Neural cell (in vitro differentiated cells): ENCODE measurements around the gene CCS.

Experiments used
- EP300 ChIP-seq: fragments of 450-650 bp; conservative IDR thresholded peaks from 2 replicates; pipeline ENCODE4 v1.6.1; 2014; ENCODE audit warnings: antibody characterized with exemption, mild to moderate bottlenecking, moderate library complexity; ENCODE audit not compliant: poor library complexity, severe bottlenecking
- EZH2 ChIP-seq: fragments of 200-600, 300-800 bp; shearing (Covaris generic), sonication (generic); IDR thresholded peaks from 2 replicates; pipeline ENCODE4 v1.6.1; 2014; ENCODE audit warnings: antibody characterized with exemption, low read length, borderline replicate concordance, mild to moderate bottlenecking; ENCODE audit not compliant: insufficient read depth, poor library complexity, severe bottlenecking
- SMC3 ChIP-seq: fragments of 450-650 bp; conservative IDR thresholded peaks from 2 replicates; pipeline ENCODE4 v1.6.1; 2014; ENCODE audit warnings: antibody characterized with exemption, mild to moderate bottlenecking, moderate library complexity; ENCODE audit not compliant: poor library complexity
- TAF1 ChIP-seq: IDR thresholded peaks from 2 replicates; pipeline ENCODE4 v1.6.1; 2012; ENCODE audit warnings: low read depth
- TF ChIP-seq, protein P1 (sequence below): fragments of 450-650 bp; IDR thresholded peaks from 2 replicates; pipeline ENCODE4 v1.5.1; 2014; ENCODE audit warnings: antibody characterized with exemption, mild to moderate bottlenecking, moderate library complexity; ENCODE audit not compliant: poor library complexity, severe bottlenecking

DNA sequence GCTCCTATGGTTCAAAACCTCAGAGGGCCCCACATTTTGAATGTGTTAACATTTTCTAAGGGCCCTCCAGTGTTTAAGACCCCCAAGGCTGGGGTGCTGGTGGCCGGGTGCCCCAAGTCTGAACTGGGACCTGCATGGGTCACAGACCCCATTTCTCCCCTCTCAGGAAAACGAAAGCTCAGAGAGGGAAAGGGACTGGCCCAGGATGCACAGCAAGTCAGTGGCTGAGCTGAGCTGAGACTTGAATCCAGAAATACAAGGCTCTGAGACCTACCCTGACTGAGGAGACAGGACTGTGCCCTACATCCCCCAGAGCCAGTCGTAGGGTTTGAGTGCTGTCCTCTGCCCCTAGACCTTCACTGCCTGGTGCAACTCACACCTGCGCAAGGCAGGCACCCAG is 42.1 kb upstream of the CCS start:
- no peak for TF ChIP-seq EP300
- TF ChIP-seq, protein P1, sequence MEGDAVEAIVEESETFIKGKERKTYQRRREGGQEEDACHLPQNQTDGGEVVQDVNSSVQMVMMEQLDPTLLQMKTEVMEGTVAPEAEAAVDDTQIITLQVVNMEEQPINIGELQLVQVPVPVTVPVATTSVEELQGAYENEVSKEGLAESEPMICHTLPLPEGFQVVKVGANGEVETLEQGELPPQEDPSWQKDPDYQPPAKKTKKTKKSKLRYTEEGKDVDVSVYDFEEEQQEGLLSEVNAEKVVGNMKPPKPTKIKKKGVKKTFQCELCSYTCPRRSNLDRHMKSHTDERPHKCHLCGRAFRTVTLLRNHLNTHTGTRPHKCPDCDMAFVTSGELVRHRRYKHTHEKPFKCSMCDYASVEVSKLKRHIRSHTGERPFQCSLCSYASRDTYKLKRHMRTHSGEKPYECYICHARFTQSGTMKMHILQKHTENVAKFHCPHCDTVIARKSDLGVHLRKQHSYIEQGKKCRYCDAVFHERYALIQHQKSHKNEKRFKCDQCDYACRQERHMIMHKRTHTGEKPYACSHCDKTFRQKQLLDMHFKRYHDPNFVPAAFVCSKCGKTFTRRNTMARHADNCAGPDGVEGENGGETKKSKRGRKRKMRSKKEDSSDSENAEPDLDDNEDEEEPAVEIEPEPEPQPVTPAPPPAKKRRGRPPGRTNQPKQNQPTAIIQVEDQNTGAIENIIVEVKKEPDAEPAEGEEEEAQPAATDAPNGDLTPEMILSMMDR: no peak
- TF ChIP-seq EZH2: no peak
- TF ChIP-seq TAF1: no peak
- no peak for TF ChIP-seq SMC3
